ENCODE results near the gene PRPF31.
"Not testable (repeated sequence)": the region's sequence is repeated elsewhere in the genome, so short reads cannot be mapped to it uniquely, and the experiment has no call there.

PRPF31 gene

DNA sequence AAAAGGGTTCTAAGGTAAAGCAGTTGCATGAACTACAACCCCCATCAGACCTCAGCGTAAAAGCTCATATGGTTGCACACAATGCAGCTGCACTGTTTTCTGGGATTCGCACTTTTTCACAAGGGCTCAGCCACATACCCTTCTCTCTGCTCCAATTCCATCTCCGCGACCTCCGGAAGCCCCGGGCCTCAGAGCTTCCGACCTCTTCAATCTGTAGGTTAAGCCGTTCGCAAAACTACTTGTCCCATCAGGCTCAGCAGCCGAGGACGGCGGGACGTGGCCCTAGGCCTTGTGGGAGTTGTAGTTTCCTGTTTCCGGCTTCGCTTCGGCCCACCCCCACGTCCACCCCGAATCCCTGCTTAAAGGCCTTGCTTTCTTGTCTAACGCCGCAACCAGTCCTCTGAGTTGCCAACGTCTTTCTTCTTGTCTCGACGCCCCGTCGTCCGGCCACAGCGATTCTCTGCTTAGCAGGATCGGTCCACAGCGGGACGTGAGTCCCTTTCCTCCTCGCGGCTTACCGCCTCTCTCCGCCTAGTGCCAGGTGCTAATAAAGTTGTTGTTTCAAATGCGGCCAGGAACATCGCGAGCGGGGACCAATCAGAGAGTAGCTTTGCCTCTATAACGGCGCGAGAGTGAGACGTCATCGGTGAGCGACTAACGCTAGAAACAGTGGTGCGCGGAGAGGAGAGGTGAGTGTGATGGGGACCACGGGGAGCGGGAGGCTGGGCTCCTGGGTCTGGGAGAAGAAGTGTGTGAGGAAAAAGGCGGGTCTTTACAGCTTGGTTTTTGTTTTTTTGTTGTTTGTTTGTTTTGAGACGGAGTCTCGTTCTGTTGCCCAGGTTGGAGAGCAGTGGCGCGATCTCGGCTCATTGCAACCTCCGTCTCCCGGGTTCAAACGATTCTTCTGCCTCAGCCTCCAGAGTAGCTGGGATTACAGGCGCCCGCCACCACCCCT, at the start of gene PRPF31, which contains the start of gene TFPT:
PRPF31 (plus strand) TSS at position 646 of the 955 bp plus-strand sequence. CDS start 2,525 bp downstream, outside the sequence.
TFPT (minus strand) TSS at position 549 of the 955 bp plus-strand sequence; CDS start at position 161, 388 bp downstream.
- H3K27ac Mint-ChIP-seq: peak within 1 kb of the TSS; percentile 95
- H3K36me3 Mint-ChIP-seq: peaks cover 26 to 46% of the 10 kb centered on the region in 2 donors
- DNase-seq (peak; percentile 94), ATAC-seq (replicated peaks) (peak; percentile 94)
- H3K27me3 Mint-ChIP-seq: no peaks in the 10 kb centered on the region
- H3K9me3 Mint-ChIP-seq: no peaks in the 10 kb centered on the region
- H3K4me1 Mint-ChIP-seq: peaks cover 24 to 47% of the 10 kb centered on the region in 2 donors
- H3K4me3 Mint-ChIP-seq: peak within 1 kb of the TSS; percentile 87 to 93

DNA sequence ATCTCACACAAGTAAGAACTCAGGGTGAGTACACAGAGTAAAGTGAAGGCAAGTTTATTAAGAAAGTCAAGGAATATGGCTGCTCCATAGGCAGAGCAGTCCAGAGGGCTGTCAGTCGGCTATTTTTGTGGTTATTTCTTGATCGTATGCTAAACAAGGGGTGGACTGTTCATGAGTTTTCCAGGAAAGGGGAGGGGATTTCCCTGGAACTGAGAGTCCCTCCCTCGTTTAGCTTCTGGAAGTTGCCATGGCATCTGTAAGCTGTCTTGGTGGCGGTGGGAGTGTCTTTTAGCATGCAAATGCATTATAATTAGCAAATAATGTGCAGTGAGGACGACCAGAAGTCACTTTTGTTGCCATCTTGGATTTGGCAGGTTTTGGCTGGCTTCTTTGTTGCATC, 46.1 kb upstream of the PRPF31 start:
- H3K27me3 Mint-ChIP-seq: peaks cover 6 to 18% of the 10 kb centered on the region in 2 donors
- H3K36me3 Mint-ChIP-seq: peaks cover 0 to 5% of the 10 kb centered on the region in 2 donors
- no peaks in the 10 kb centered on the region for H3K4me1 Mint-ChIP-seq
- no peak for DNase-seq
- H3K27ac Mint-ChIP-seq: no peak overlapping the region
- no peak for ATAC-seq (replicated peaks)
- H3K9me3 Mint-ChIP-seq: peaks cover 0 to 5% of the 10 kb centered on the region in 2 donors
- H3K4me3 Mint-ChIP-seq: no peak overlapping the region

DNA sequence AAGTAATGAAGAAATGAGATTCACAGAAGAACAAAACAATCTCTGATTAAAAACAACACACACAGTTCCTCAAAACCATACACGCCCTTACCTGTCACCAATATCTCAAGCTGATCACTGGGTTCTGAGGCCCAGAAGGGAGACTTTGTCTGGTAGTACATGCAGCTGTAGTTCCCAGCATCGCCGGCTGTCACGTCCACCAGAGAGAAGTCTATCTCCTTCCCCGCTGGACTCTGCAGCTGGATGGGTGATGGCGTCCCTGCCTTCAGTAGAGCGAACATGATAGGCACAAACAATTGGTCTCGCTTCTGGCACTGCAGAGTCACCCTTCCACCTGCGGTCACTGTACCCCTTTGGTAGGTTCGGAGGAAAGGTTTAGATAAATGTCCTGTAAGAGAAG, 41.7 kb upstream of the PRPF31 start:
- H3K4me3 Mint-ChIP-seq: no peak overlapping the region
- H3K27ac Mint-ChIP-seq: no peak overlapping the region
- no peaks in the 10 kb centered on the region for H3K4me1 Mint-ChIP-seq
- H3K9me3 Mint-ChIP-seq: peaks cover 0 to 5% of the 10 kb centered on the region in 2 donors
- H3K27me3 Mint-ChIP-seq: peaks cover 6 to 7% of the 10 kb centered on the region in 2 donors
- DNase-seq: no peak
- peaks cover 0 to 5% of the 10 kb centered on the region in 2 donors for H3K36me3 Mint-ChIP-seq
- no peak for ATAC-seq (replicated peaks)

DNA sequence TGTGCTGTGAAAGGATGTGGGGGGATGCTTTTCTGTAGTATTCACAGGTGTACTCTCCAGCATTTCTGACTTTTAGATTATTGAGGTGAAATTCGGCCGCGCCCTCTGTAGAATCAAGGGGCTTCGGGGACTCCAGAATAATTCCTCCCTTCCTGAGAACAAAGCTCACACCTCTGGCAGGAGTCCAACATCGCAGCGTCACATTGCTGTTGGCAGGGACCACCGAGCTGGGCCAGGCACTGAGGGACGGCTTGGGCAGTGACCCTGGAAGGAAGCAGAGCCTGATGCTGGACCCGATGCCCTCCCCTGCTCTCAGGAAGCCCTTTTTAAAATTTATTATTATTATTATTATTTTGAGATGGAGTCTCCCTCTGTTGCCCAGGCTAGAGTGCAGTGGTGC, 40.7 kb upstream of the PRPF31 start:
- ATAC-seq (replicated peaks) (no peak), DNase-seq (no peak)
- H3K27me3 Mint-ChIP-seq: peaks cover 0 to 11% of the 10 kb centered on the region in 2 donors
- peaks cover 2 to 4% of the 10 kb centered on the region in 2 donors for H3K9me3 Mint-ChIP-seq
- no peaks in the 10 kb centered on the region for H3K36me3 Mint-ChIP-seq
- H3K4me1 Mint-ChIP-seq: no peaks in the 10 kb centered on the region
- H3K4me3 Mint-ChIP-seq: no peak overlapping the region
- H3K27ac Mint-ChIP-seq: no peak overlapping the region

GRCh38 chr19:54077334-54077733, 38.2 kb upstream of the PRPF31 start:
- no peak for ATAC-seq (replicated peaks)
- no peak overlapping the region for H3K27ac Mint-ChIP-seq
- H3K36me3 Mint-ChIP-seq: no peaks in the 10 kb centered on the region
- peaks cover 4 to 10% of the 10 kb centered on the region in 2 donors for H3K9me3 Mint-ChIP-seq
- H3K4me3 Mint-ChIP-seq: no peak overlapping the region
- DNase-seq: no peak
- no peaks in the 10 kb centered on the region for H3K4me1 Mint-ChIP-seq
- peaks cover 0 to 11% of the 10 kb centered on the region in 2 donors for H3K27me3 Mint-ChIP-seq

DNA sequence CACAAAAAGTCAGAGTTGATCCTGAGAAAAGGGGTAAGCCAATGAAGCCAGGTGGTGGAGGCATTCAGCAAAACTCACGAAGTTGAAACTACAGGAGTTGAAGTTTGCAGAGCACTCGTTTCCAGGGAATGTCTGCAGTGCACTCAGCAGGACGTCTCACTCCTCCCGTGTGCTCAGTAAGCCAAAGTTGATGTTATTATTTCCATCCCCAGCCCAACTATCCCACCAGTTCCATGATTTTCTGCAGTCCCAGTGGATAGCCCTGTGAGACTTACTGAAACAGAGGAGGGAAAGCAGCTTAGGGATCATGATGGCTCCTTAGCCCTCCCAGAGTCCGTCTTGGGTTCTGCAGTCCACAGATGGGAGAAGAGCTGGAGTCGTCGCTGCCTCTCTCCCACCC, 34.5 kb upstream of the PRPF31 start, which contains the start of gene TARM1:
TARM1 (minus strand) TSS at position 334 of the 400 bp plus-strand sequence; CDS start at position 309, 25 bp downstream.
- Mint-ChIP-seq H3K27ac (peak within 1 kb of the TSS; percentile 84), H3K9me3 (peaks cover 4 to 14% of the 10 kb centered on the region in 2 donors), H3K27me3 (peaks cover 0 to 8% of the 10 kb centered on the region in 2 donors), H3K4me1 (no peaks in the 10 kb centered on the region), H3K4me3 (no peak within 1 kb of the TSS), H3K36me3 (no peaks in the 10 kb centered on the region)
- no peak for DNase-seq
- no peak for ATAC-seq (replicated peaks)

DNA sequence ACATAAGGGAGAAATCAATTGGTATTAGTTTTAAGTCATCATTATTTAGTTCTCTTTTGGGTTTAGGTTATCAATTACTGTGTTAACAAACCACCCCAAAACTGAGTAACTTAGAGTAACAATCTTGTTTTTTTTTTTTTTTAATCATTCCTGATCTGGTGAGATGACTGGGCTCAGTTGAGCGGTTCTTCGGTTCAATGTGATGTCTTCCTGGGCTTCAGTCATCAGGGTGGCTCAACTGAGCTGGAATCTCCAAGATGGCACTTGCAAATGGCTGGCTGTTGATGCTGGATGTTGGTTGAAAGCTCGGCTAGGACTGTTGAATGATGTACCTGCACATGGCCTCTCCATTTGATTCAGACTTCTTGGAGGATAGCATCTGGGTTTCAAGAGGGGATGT, 31.1 kb upstream of the PRPF31 start:
- no peak for ATAC-seq (replicated peaks)
- H3K4me1 Mint-ChIP-seq: no peaks in the 10 kb centered on the region
- peaks cover under 1 to 18% of the 10 kb centered on the region in 2 donors for H3K27me3 Mint-ChIP-seq
- no peak overlapping the region for H3K4me3 Mint-ChIP-seq
- peaks cover 4 to 12% of the 10 kb centered on the region in 2 donors for H3K9me3 Mint-ChIP-seq
- no peak overlapping the region for H3K27ac Mint-ChIP-seq
- no peaks in the 10 kb centered on the region for H3K36me3 Mint-ChIP-seq
- DNase-seq: no peak

GRCh38 chr19:54094426-54095000, 21.0 kb upstream of the PRPF31 start:
- Mint-ChIP-seq H3K36me3 (no peaks in the 10 kb centered on the region), H3K9me3 (no peaks in the 10 kb centered on the region), H3K4me1 (peaks cover 6 to 19% of the 10 kb centered on the region in 2 donors), H3K4me3 (no peak overlapping the region), H3K27ac (no peak overlapping the region), H3K27me3 (peaks cover 30 to 53% of the 10 kb centered on the region in 2 donors)
- no peak for DNase-seq
- ATAC-seq (replicated peaks): no peak

- Mint-ChIP-seq H3K27me3 (peaks cover 30 to 53% of the 10 kb centered on the region in 2 donors), H3K9me3 (no peaks in the 10 kb centered on the region), H3K4me3 (peak overlapping the region; percentile 60 to 70), H3K27ac (no peak overlapping the region), H3K4me1 (peaks cover 6 to 19% of the 10 kb centered on the region in 2 donors), H3K36me3 (no peaks in the 10 kb centered on the region)
- no peak for DNase-seq
- no peak for ATAC-seq (replicated peaks)
Observed at GRCh38 chr19:54095136-54095858, 20.3 kb upstream of the PRPF31 start.

- ATAC-seq (replicated peaks) (peak; percentile 81 to 82), DNase-seq (peak; percentile 32)
- not testable (repeated sequence) for H3K9me3 Mint-ChIP-seq, H3K27ac Mint-ChIP-seq, H3K36me3 Mint-ChIP-seq
- H3K4me1 Mint-ChIP-seq: peaks cover 6 to 19% of the 10 kb centered on the region in 2 donors
- peak overlapping the region; percentile 60 to 70 for H3K4me3 Mint-ChIP-seq
- H3K27me3 Mint-ChIP-seq: peaks cover 30 to 48% of the 10 kb centered on the region in 2 donors
Observed at GRCh38 chr19:54095859-54096616, 19.5 kb upstream of the PRPF31 start.

GRCh38 chr19:54096617-54097106, 18.9 kb upstream of the PRPF31 start:
- no peak for DNase-seq
- Mint-ChIP-seq H3K36me3 (no peaks in the 10 kb centered on the region), H3K27ac (no peak overlapping the region), H3K27me3 (peaks cover 25 to 43% of the 10 kb centered on the region in 2 donors), H3K9me3 (no peaks in the 10 kb centered on the region), H3K4me3 (peak overlapping the region; percentile 42 to 49), H3K4me1 (peaks cover 6 to 19% of the 10 kb centered on the region in 2 donors)
- ATAC-seq (replicated peaks): peak in 1 of 2 donors; percentile 41

- no peak overlapping the region for H3K27ac Mint-ChIP-seq
- peaks cover 0 to 3% of the 10 kb centered on the region in 2 donors for H3K36me3 Mint-ChIP-seq
- H3K27me3 Mint-ChIP-seq: peaks cover 17 to 26% of the 10 kb centered on the region in 2 donors
- no peaks in the 10 kb centered on the region for H3K9me3 Mint-ChIP-seq
- H3K4me3 Mint-ChIP-seq: no peak overlapping the region
- ATAC-seq (replicated peaks) (no peak), DNase-seq (no peak)
- H3K4me1 Mint-ChIP-seq: peaks cover 11 to 36% of the 10 kb centered on the region in 2 donors
Observed at GRCh38 chr19:54099190-54099902, 16.2 kb upstream of the PRPF31 start.

GRCh38 chr19:54099903-54100255, 15.7 kb upstream of the PRPF31 start:
- not testable (repeated sequence) for DNase-seq; H3K9me3 Mint-ChIP-seq; H3K27ac Mint-ChIP-seq; H3K4me3 Mint-ChIP-seq; ATAC-seq (replicated peaks); H3K36me3 Mint-ChIP-seq
- H3K4me1 Mint-ChIP-seq: peaks cover 11 to 37% of the 10 kb centered on the region in 2 donors
- H3K27me3 Mint-ChIP-seq: peaks cover 12 to 21% of the 10 kb centered on the region in 2 donors

Data from stimulated activated naive B cell treated with anti-CD40 and anti-IgM and Interleukin-4, amounts not matched to agents 10 μg/mL and 1 μg/mL and 100 μg/mL, for 72 hours (primary cell).